SU-DHL-6 (cell line): ENCODE data around the gene GPR89B.
"Not testable (repeated sequence)": the region's sequence is repeated elsewhere in the genome, so short reads cannot be mapped to it uniquely, and the experiment has no call there.

Experiments
- H2AFZ ChIP-seq: fragments of 200-600 bp; sonication (generic); 2 replicates; pipeline ENCODE4 v1.6.1; 2014; ENCODE audit warnings: low read depth, mild to moderate bottlenecking, moderate library complexity, mixed read lengths, antibody characterized with exemption, low read length; ENCODE audit not compliant: severe bottlenecking
- H3F3A ChIP-seq: fragments of 200-600 bp; shearing (Covaris generic); 2 replicates; pipeline ENCODE4 v1.6.0; 2016; ENCODE audit warnings: antibody characterized with exemption, mild to moderate bottlenecking; ENCODE audit not compliant: insufficient read depth
- H3K27ac ChIP-seq: fragments of 200-600 bp; sonication (generic); 2 replicates; pipeline ENCODE4 v1.5.1; 2016; ENCODE audit warnings: low read depth, mild to moderate bottlenecking, low read length, moderate library complexity, mixed read lengths
- H3K27me3 ChIP-seq: fragments of 200-600 bp; sonication (generic), shearing (Covaris generic); 2 replicates; pipeline ENCODE4 v1.6.0; 2014; ENCODE audit warnings: mild to moderate bottlenecking, low read length
- H3K36me3 ChIP-seq: fragments of 200-600 bp; sonication (generic); 2 replicates; pipeline ENCODE4 v1.6.1; 2014; ENCODE audit warnings: mild to moderate bottlenecking, low read length, mixed read lengths
- H3K4me2 ChIP-seq: fragments of 300-600, 200-600 bp; shearing (Covaris generic), sonication (generic); 2 replicates; pipeline ENCODE4 v1.6.0; 2014; ENCODE audit warnings: low read length, low read depth, mild to moderate bottlenecking; ENCODE audit not compliant: poor library complexity, severe bottlenecking
- H3K4me3 ChIP-seq: fragments of 200-600 bp; sonication (generic); 2 replicates; pipeline ENCODE4 v1.5.1; 2014; ENCODE audit warnings: antibody characterized with exemption, low read length, mild to moderate bottlenecking, mixed read lengths; ENCODE audit not compliant: insufficient read depth, poor library complexity, severe bottlenecking
- H3K79me2 ChIP-seq: fragments of 200-600 bp; sonication (generic); 2 replicates; pipeline ENCODE4 v1.6.1; 2014; ENCODE audit warnings: mild to moderate bottlenecking, low read length, moderate library complexity; ENCODE audit not compliant: insufficient read depth
- H3K9ac ChIP-seq: fragments of 200-600 bp; sonication (generic); 2 replicates; pipeline ENCODE4 v1.7.0; 2014; ENCODE audit warnings: mild to moderate bottlenecking, low read length
- H3K9me2 ChIP-seq: fragments of 200-600 bp; sonication (generic); replicated peaks from 2 replicates; pipeline ENCODE4 v1.6.1; 2014; ENCODE audit warnings: low read length; ENCODE audit not compliant: insufficient read depth
- H3K9me3 ChIP-seq: fragments of 200-600 bp; sonication (generic); 2 replicates; pipeline ENCODE4 v1.6.1; 2014; ENCODE audit warnings: low read length, mixed read lengths; ENCODE audit not compliant: insufficient read depth
- H4K20me1 ChIP-seq: fragments of 200-600 bp; sonication (generic); 2 replicates; pipeline ENCODE4 v1.6.1; 2014; ENCODE audit warnings: low read depth, mild to moderate bottlenecking, antibody characterized with exemption, low read length, moderate library complexity, mixed read lengths

The GPR89B gene

DNA sequence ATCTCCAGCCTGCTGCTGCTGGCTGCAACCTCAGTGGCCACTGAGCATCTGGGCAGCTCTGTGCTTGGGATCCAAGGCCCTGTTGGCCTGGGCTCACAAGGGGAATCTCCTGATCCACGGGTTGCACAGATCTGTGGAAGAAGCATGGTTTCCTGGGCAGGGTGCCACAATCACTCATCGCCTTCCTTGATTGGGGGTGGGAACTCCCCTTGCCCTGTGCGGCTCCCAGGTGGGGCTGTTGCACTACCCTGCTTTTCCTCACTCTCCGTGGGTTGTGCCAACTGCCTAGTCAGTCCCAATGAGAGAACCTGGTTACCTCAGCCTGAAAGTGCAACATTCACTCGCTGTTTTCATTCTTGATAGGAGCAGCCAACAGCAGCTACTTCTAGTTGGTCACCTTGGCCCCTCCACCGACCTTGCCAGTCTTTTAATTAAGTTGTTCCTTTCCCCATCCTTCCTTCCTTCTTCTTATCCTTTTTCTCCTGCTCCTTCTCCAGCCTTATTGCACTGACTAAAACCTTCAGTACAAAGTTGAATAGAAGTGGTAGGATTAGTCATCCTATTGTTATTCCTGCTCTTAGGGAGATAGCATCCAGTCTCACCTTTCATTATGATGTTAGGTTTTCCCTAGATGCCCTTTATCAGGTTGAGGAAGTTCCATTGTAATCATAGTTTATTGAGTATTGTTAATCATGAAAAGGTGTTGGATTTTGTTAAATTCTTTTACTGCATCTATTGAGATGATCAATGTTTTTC, 50.9 kb downstream of the GPR89B start:
- H3K9ac ChIP-seq, H3K4me2 ChIP-seq, H3K9me3 ChIP-seq, H3K27me3 ChIP-seq, H3K9me2 ChIP-seq, H2AFZ ChIP-seq, H3F3A ChIP-seq, H3K4me3 ChIP-seq, H3K27ac ChIP-seq, H4K20me1 ChIP-seq, H3K36me3 ChIP-seq, H3K79me2 ChIP-seq: not testable (repeated sequence)

- H3F3A ChIP-seq, H4K20me1 ChIP-seq, H3K27me3 ChIP-seq, H2AFZ ChIP-seq, H3K79me2 ChIP-seq, H3K4me3 ChIP-seq, H3K9me3 ChIP-seq, H3K9ac ChIP-seq, H3K27ac ChIP-seq, H3K9me2 ChIP-seq, H3K4me2 ChIP-seq, H3K36me3 ChIP-seq: not testable (repeated sequence)
Observed at GRCh38 chr1:147985374-147985773, 57.2 kb downstream of the GPR89B start.

DNA sequence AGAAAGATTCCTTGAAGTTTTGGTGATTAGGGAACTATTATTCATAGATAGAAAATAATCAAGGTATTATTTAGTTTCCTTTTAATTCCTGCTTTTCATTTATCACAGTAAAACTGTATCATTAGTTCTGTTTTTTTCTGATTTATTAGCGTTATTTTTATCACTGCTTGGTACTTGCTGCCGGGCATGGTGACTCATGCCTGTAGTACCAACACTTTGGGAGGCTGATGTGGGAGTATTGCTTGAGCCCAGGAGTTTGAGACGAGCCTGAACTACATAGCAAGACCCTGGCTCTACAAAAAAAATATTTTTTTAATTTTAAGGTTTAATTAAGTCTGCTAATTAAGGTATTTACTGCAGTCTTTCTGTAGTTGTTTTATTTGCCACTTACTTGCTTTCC, 59.7 kb downstream of the GPR89B start:
- H3K9me3 ChIP-seq, H3K9ac ChIP-seq, H3K36me3 ChIP-seq, H3K79me2 ChIP-seq, H3F3A ChIP-seq, H2AFZ ChIP-seq, H3K9me2 ChIP-seq, H3K4me2 ChIP-seq, H3K27me3 ChIP-seq, H4K20me1 ChIP-seq, H3K4me3 ChIP-seq, H3K27ac ChIP-seq: not testable (repeated sequence)

- not testable (repeated sequence) for H3K27me3 ChIP-seq, H3F3A ChIP-seq, H3K9me2 ChIP-seq, H3K79me2 ChIP-seq, H3K9me3 ChIP-seq, H4K20me1 ChIP-seq, H2AFZ ChIP-seq, H3K36me3 ChIP-seq, H3K4me2 ChIP-seq, H3K4me3 ChIP-seq, H3K27ac ChIP-seq, H3K9ac ChIP-seq
Observed at GRCh38 chr1:147992916-147993315, 64.7 kb downstream of the GPR89B start.

DNA sequence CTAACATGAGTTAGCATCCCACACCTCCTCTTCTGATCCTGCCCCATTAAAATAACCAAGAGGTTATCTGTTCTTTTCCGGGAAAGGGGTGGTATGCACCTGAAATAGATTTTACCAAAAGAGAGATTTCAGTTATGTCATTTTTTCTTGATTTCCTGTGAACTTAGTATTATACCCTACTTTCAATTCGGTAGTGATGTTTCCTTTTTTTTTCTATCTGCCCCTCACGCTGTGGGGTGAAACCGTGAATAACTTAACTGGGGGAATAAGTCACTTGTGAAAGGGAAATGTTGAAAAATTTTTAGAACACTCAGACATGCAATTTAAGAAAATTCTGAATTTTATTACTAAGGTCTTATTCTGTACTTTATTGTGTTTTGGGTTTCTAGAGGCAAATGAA, 65.2 kb downstream of the GPR89B start:
- H3K27ac ChIP-seq, H3K9me3 ChIP-seq, H3K9me2 ChIP-seq, H3F3A ChIP-seq, H2AFZ ChIP-seq, H3K27me3 ChIP-seq, H3K9ac ChIP-seq, H3K4me3 ChIP-seq, H4K20me1 ChIP-seq, H3K79me2 ChIP-seq, H3K36me3 ChIP-seq, H3K4me2 ChIP-seq: not testable (repeated sequence)

DNA sequence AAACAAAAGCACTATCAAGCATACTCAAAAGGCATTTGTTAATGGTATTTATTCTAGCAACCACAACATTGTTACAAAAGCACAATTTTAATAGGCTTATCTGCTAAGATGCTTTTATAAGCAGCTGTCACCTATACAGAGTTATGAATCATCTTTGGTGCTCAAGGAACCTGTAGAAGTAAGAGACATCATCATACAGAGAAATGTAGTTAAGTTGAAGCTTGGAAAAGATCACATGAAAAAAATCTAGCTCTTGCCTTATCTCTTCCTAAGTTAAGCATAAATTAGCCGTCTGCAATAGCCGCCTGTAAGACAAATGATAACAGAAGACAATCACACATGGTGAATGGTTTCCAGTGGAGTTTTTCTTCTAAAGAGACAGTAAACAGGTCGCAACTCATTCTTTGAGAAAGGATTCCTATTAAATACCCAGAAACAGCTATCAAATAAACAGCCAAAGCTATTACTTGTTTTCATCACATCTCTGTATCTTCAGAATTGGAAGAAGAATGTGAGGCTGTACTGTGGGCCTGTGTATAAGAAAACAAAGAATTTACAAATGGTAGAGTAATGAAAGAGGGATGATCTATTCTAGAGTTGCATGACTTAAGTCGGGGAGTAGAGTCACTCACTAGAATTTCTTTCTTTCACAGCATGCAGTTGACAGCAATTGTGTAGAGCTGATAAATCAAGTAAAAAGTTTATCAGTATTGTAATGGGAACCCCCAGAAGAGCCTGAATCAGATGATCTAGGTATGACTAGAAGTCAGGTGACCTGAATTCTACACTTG, 65.8 kb downstream of the GPR89B start:
- not testable (repeated sequence) for H3K27ac ChIP-seq, H3K9ac ChIP-seq, H3K36me3 ChIP-seq, H3F3A ChIP-seq, H2AFZ ChIP-seq, H3K27me3 ChIP-seq, H3K4me2 ChIP-seq, H3K79me2 ChIP-seq, H3K9me2 ChIP-seq, H3K9me3 ChIP-seq, H4K20me1 ChIP-seq, H3K4me3 ChIP-seq

- H3K4me3 ChIP-seq, H3K9ac ChIP-seq, H3F3A ChIP-seq, H3K9me2 ChIP-seq, H3K27me3 ChIP-seq, H3K4me2 ChIP-seq, H3K27ac ChIP-seq, H3K9me3 ChIP-seq, H4K20me1 ChIP-seq, H3K79me2 ChIP-seq, H3K36me3 ChIP-seq, H2AFZ ChIP-seq: not testable (repeated sequence)
Observed at GRCh38 chr1:147996088-147996487, 67.9 kb downstream of the GPR89B start.

DNA sequence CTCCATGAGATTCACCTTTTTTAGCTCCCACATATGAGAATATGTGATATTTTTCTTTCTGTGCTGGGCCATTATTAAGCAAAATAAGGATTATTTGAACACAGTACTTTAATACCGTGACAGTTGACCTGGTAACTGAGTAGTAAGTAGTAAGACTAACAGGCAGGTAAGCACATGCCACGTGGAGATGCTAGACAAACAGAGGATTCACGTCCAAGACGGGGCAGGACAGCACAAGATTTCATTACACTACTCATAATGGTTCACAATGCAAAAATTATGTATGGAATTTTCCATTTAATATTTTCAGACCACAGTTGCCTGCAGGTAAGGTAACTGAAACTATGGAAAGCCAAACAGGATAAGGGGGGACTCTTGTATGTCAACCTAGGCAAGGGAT, 79.5 kb downstream of the GPR89B start:
- H3K9ac ChIP-seq, H3K79me2 ChIP-seq, H3K9me3 ChIP-seq, H3K4me3 ChIP-seq, H3K27me3 ChIP-seq, H2AFZ ChIP-seq, H3F3A ChIP-seq, H3K4me2 ChIP-seq, H3K27ac ChIP-seq, H4K20me1 ChIP-seq, H3K9me2 ChIP-seq, H3K36me3 ChIP-seq: not testable (repeated sequence)
